Aorta (tissue), 5 donors: ENCODE results near the gene BMPER. TPM values are rescaled to one million over a fixed set of nuclear protein-coding genes. Genes with fewer than 3 reads are reported as not detected.

Experiments
- ATAC-seq: fragments of 200-7000 bp; cut with Tn5 transposase; one replicate; pipeline ENCODE4 v1.9.1; 2022; ENCODE audit warnings: moderate library complexity; ENCODE audit not compliant: low FRiP score
- DNase-seq, 2 donors: peaks; one replicate each; pipeline ENCODE4 v3.0.0-alpha.2; 2020
- H3K27ac ChIP-seq, 2 donors: one replicate each; pipeline ENCODE4 v1.5.1; 2013; ENCODE audit warnings: low read length in 2 of 2, mild to moderate bottlenecking in 2 of 2, moderate library complexity in 2 of 2, control low read depth in 1 of 2, inconsistent platforms in 1 of 2, low read depth in 1 of 2
- H3K27me3 ChIP-seq, 2 donors: one replicate each; pipeline ENCODE4 v1.6.1; 2013; ENCODE audit warnings: control low read depth in 1 of 2, low read length in 1 of 2, mild to moderate bottlenecking in 1 of 2, moderate library complexity in 1 of 2; ENCODE audit not compliant: insufficient read depth in 2 of 2, control insufficient read depth in 1 of 2
- H3K36me3 ChIP-seq, 2 donors: one replicate each; pipeline ENCODE4 v1.6.1; 2013; ENCODE audit warnings: control low read depth in 1 of 2, low read length in 1 of 2, mild to moderate bottlenecking in 1 of 2; ENCODE audit not compliant: insufficient read depth in 2 of 2, control insufficient read depth in 1 of 2
- H3K4me1 ChIP-seq, 2 donors: one replicate each; pipeline ENCODE4 v1.6.1; 2013; ENCODE audit warnings: low read length in 2 of 2, control low read depth in 1 of 2, mild to moderate bottlenecking in 1 of 2, moderate library complexity in 1 of 2; ENCODE audit not compliant: insufficient read depth in 2 of 2, control insufficient read depth in 1 of 2
- H3K4me3 ChIP-seq, 2 donors: one replicate each; pipeline ENCODE4 v1.5.1; 2013; ENCODE audit warnings: low read length in 2 of 2, control low read depth in 1 of 2, mild to moderate bottlenecking in 1 of 2
- H3K9me3 ChIP-seq: one replicate; pipeline ENCODE4 v1.6.1; 2013; ENCODE audit warnings: mild to moderate bottlenecking, low read length; ENCODE audit not compliant: control insufficient read depth
- WGBS, 2 donors: extraction: QIAGEN DNeasy Blood & Tissue Kit; methylation state at CpG; one replicate each; pipeline ENCODE4 v1.1.7; 2013; 5-methylcytosine and 5-hydroxymethylcytosine counted together
- intact Hi-C, 2 donors: fragments of 100-400 bp; cut with DNase I; formaldehyde crosslinking; loops; one replicate each; pipeline versions ENCODE4 v1.14.2 to v1.15.0; 2022
- polyA plus RNA-seq, 2 donors: library from polyadenylated mRNA; stranded (reverse); fragments of 200-250 nt; gene quantifications; one replicate each; pipeline ENCODE4 v1.2.3, GENCODE V29; 2013
- total RNA-seq, 2 donors: library from RNA; stranded (reverse); fragmentation: NEBNext Ultra II Directional; extraction: Animal tissue kit (Norgen Biotek cat#: 25700); gene quantifications; one replicate each; pipeline ENCODE4 v1.2.1, GENCODE V29; 2021
- donor health status: healthy with polysubstance abuse.
- donor health status: Bipolar disorder and iron deficiency.
- donor health status: DM: no; HTN: no; CAD: no.
- donor health status: DM: no; HTN: no; CAD: no.
- donor health status: DM: yes; HTN: yes; CAD: no.

BMPER gene
- total and polyA plus RNA-seq, 4 donors = 0.88 to 14.0 (median 1.7) TPM

DNA sequence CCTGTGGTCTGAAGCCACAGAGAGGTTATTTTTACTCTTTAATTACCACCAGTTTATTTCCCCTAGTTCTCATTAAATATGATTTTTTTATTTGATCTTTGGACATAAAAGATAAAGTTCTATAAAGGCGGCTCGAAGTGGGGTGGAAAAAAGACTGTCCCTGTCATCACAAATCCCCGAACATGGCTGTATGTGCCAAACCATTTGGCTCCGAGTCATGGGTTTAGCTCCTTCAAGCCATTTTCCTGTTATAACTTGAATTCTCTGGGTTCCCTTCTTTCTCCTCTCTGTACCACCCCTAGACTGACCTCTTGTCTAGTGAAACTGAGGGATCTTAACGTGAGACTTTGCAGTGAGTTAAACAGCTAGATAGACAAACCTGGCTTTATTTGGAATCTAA, 181.6 kb downstream of the BMPER start:
- Histone ChIP-seq H3K27ac (no peak overlapping the region), H3K4me3 (no peak overlapping the region), H3K36me3 (no peaks in the 10 kb centered on the region), H3K4me1 (no peaks in the 10 kb centered on the region), H3K9me3 (no peaks in the 10 kb centered on the region), H3K27me3 (no peaks in the 10 kb centered on the region)
- ATAC-seq (no peak), DNase-seq (no peak)
- intact Hi-C loops = no loop called here
- WGBS, 2 donors = 87 to 90% methylated on average over 5 of the region's 5 CpGs

DNA sequence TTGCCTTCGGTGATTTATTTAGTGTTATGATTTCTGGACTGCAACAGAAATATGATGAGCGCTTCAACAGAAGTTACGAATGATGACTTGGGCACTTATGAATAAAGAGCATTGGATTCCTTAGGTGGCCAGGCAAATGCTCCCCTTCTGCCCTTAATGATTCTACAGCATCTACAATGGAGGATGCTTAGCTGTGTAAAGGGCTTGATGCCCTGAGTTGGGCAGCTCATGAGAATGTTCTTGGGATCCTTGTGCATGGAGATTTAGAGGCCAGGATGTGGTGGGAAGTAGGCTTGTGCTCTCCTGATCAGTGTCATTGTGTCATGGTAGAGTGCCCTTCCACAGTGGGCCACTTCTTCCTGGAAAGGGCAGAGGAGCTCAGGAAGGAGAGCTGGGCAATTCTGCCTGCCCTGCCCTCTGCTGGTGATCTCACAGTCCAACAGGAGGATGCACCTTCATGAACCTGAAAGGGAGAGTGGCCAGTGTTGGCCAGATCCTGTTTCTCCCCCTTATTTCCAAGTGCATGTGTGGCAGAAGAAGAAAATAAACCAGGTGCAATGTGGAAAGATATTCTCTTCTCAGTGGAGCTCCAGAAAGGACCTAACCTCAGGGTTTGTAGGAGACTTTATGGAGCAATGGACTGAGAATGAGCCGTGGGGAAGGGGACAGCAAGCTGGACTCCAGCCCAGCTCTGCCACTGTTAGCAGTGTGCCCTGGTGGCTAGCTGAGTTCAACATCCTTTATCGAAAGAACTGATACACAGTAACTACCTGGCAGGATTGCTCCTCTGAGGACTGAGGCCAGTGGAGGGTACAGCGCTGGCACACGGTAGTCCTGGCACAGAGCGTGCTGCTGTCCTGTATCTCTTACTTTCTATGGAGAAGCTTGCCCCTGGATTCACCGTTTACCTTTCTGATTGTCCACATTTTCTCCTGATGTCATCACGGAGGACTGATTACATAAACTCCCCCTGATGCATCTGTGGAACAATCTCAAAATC, 182.9 kb downstream of the BMPER start:
- Histone ChIP-seq H3K36me3 (no peaks in the 10 kb centered on the region), H3K27ac (no peak overlapping the region), H3K4me1 (no peaks in the 10 kb centered on the region), H3K9me3 (no peaks in the 10 kb centered on the region), H3K27me3 (no peaks in the 10 kb centered on the region), H3K4me3 (no peak overlapping the region)
- DNase-seq (no peak), ATAC-seq (peak; percentile 40)
- intact Hi-C loops = no loop called here
- WGBS, 2 donors = 87 to 88% methylated on average over 10 of the region's 10 CpGs

DNA sequence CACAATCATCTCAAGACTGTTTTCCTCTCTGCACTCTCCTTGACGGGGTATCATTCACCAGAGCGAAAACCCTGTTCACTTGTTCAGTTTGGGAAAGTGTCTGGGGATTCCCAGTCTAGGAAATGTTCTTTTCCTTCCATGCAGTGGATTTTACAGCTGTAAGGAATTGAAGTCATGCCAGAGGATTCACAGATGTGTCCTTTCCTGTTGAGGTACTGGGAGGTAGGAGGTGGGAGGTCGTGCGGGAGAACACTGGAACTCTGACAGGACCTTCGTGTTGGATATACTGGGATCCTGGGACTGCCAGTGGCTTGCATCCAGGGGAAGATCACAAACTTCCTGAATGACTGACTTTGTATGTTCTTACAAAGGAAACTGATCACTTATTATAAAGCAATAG, 185.5 kb downstream of the BMPER start:
- WGBS, 2 donors = 39 to 53% methylated on average over 5 of the region's 5 CpGs
- no peak for ATAC-seq

DNA sequence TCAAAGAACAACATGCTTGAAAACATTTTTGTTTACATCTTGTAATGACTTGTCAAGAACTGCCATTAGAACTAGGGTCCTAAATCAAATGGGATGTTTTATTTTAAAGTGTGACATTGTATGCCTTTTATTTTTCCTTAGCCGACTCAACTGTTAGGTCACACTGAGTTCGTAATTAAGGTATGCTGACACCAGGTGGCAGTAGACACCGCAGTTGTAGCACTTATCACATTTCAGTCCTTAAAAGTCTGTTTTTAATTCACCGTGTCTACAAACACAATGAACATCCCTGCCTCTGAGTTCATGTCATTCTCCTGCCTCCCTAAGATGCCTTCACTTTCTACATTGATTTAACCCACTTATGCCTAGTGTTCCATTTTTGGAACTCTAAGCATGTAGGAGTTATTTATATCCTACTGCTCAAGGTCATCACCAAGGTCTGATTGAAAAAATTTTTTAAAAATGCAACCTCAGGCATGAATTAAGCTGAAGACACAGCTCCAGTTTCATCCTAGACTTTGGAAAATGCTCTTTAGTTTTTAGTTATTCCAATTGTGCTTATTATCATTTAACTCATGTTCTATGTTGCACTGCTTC, 186.1 kb downstream of the BMPER start:
- H3K4me1 ChIP-seq = peaks cover 0 to 2% of the 10 kb centered on the region in 2 donors
- no peaks in the 10 kb centered on the region for H3K27me3 ChIP-seq
- no peak for ATAC-seq
- H3K36me3 ChIP-seq = no peaks in the 10 kb centered on the region
- intact Hi-C loops = no loop called here
- WGBS, 2 donors = 23 to 25% methylated on average over 4 of the region's 4 CpGs
- no peak for DNase-seq
- no peaks in the 10 kb centered on the region for H3K9me3 ChIP-seq
- no peak overlapping the region for H3K27ac ChIP-seq
- H3K4me3 ChIP-seq = no peak overlapping the region

More for the DNA sequence above, 185.5 kb downstream of the BMPER start:
- intact Hi-C loops = no loop called here
- H3K27me3 ChIP-seq = no peaks in the 10 kb centered on the region
- H3K4me3 ChIP-seq = no peak overlapping the region
- H3K27ac ChIP-seq = no peak overlapping the region
- no peak for DNase-seq
- H3K9me3 ChIP-seq = no peaks in the 10 kb centered on the region
- H3K36me3 ChIP-seq = no peaks in the 10 kb centered on the region
- no peaks in the 10 kb centered on the region for H3K4me1 ChIP-seq

DNA sequence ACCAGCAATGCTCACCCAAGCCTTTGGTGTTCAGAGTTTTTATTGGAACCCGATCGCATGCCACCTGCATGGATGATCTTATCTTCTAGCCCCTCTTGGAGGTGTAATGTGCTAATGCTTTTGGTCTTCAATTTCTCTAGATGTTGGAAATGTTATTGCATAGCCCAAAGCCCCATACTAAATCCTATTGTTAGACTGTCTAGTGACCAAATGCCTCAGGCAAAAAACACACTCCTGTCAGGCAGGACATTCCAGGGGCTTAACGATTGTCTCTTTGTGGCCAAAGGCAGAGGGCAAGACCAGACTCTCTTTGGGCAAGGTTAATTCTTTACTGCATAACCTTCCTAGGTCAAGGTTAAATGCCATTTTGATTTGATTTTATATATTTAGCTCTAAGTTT, 187.9 kb downstream of the BMPER start:
- intact Hi-C loops = no loop called here

DNA sequence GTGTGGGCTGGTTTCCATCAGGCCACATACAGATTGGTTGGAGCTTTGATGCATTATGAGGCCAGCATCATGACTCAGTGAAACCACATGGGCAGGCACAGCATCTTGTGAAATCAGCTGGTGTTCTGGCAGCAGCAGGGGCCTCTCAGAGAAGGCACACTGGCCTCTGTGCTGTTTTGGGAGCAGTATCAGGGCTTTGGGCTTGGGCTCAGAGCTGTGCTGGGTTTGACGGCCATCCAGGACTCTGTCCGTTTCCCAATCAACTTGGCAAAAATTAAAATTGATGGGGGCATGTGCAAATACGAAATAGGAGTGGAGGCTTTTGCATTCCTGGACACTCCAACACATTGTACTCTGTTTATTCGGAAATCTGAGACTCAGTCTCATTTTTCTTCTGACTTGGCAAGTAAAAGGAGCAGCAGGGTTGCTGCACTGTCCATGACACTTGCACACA, 190.9 kb downstream of the BMPER start:
- intact Hi-C loops = no loop called here
- peak; percentile 77 to 78 for DNase-seq
- Histone ChIP-seq H3K27me3 (no peaks in the 10 kb centered on the region), H3K27ac (no peak overlapping the region), H3K4me3 (no peak overlapping the region), H3K36me3 (no peaks in the 10 kb centered on the region), H3K4me1 (peaks cover 0 to 2% of the 10 kb centered on the region in 2 donors), H3K9me3 (peaks cover 2% of the 10 kb centered on the region)
- peak; percentile 89 for ATAC-seq
- 18 to 29% methylated on average over 4 of the region's 4 CpGs for WGBS, 2 donors

More for the DNA sequence above, 187.9 kb downstream of the BMPER start:
- H3K4me3 ChIP-seq = no peak overlapping the region
- H3K27ac ChIP-seq = no peak overlapping the region
- DNase-seq (no peak), ATAC-seq (no peak)
- H3K27me3 ChIP-seq = no peaks in the 10 kb centered on the region
- H3K4me1 ChIP-seq = peaks cover 0 to 2% of the 10 kb centered on the region in 2 donors
- H3K9me3 ChIP-seq = no peaks in the 10 kb centered on the region
- WGBS, 2 donors = 93 to 95% methylated on average over 3 of the region's 3 CpGs
- H3K36me3 ChIP-seq = no peaks in the 10 kb centered on the region

DNA sequence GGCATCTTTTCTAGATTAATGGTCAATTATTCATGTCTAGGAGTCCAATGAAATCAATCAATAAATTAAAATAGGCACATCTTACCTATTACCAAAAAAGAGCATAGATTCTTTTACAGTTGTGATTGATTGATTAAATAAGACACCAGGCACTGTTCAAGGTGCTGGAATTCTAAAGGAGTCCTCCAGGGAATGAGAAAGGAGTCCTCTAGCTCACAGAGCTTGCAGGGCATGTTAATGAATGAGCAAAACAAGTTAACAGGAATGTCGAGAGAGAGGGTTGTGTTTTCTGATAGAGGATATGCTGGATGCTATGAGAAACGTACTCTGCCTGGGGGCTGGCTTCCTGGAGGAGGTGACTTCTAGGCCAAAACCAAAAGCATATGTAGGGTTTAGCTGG, 191.4 kb downstream of the BMPER start:
- 33 to 42% methylated on average over 2 of the region's 2 CpGs for WGBS, 2 donors
- DNase-seq (no peak), ATAC-seq (no peak)
- Histone ChIP-seq H3K4me3 (no peak overlapping the region), H3K36me3 (no peaks in the 10 kb centered on the region), H3K4me1 (peaks cover 0 to 2% of the 10 kb centered on the region in 2 donors), H3K9me3 (peaks cover 2% of the 10 kb centered on the region), H3K27ac (no peak overlapping the region), H3K27me3 (no peaks in the 10 kb centered on the region)
- intact Hi-C loops = no loop called here

DNA sequence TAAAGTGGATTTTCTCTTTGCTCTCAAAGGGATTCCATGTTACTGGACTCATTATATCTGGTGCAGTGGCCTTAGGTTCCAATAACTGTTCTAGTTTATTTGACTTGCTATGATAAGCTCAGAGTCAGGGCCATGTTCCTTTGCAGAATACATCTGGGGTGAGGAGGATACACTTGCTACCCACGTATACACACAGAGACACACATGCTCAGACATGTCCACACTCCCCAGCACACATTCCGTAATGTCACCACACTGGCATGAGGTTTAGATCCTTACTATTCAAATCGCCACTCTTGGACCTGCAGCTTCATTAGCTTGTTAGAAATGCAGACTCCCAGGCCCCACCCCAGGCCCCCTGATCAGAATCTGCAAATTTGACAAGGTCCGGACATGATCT, 195.3 kb downstream of the BMPER start:
- intact Hi-C loops = no loop called here
- DNase-seq = no peak
- Histone ChIP-seq H3K4me1 (peaks cover 0 to 2% of the 10 kb centered on the region in 2 donors), H3K36me3 (no peaks in the 10 kb centered on the region), H3K27me3 (no peaks in the 10 kb centered on the region), H3K9me3 (peaks cover 5% of the 10 kb centered on the region), H3K4me3 (no peak overlapping the region), H3K27ac (no peak overlapping the region)
- 75 to 87% methylated on average over 4 of the region's 4 CpGs for WGBS, 2 donors
- no peak for ATAC-seq
